ENCODE measurements around the gene WDR86. TPM values are rescaled to one million over a fixed set of nuclear protein-coding genes. Genes with fewer than 3 reads are reported as not detected.

The WDR86 gene
- total RNA-seq, 1 donor from 2014 or later, result not detected

DNA sequence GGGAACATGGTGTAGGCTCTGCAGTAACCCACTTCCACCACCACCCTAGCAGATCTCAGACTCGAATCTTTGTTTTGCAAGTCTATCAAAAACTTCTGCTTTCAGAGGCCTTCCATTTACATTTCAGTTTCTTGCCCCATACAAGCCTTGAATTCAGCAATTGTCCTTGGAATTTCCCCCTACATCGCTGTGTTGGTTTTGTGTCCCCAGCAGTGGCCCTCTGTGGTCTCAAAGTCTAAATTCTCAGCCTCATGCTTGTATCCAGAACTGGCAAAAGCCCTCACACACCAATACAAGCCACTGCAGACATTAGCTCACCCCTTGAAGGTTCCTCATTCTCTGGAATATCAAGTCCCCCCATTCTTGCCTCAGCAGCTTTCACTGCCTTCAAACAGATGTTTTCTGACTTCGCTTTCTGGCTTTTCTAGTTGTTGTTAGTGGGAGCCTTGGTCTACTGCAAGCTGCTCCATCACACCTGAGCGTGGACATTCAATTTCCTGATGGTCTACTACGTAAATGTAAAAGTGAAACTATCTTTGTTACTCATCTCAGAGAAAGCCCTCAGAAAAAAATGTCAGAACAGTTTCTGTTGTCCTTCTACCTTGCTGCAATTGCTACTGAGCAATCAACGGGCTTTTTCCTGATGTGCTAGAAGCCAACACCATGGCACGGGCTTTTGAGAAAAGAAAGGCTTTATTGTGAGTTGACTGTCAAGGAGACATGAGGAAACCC, 70.0 kb downstream of the WDR86 start:
- H3K4me1 Mint-ChIP-seq, result peaks cover 20% of the 10 kb centered on the region
- H3K36me3 Mint-ChIP-seq (ENCODE audit: low read depth), result peaks cover 7% of the 10 kb centered on the region
- intact Hi-C loops (cut with micrococcal nuclease), result loop anchor here (10.0 kb wide), 2 partner anchors 295 to 585 kb away; no protein-coding TSS in a partner anchor
- peak overlapping the region; percentile 80 for H3K27ac Mint-ChIP-seq
- peaks cover 5% of the 10 kb centered on the region for H3K9me3 Mint-ChIP-seq
- H3K27me3 Mint-ChIP-seq, result no peaks in the 10 kb centered on the region
- peak overlapping the region; percentile 44 for H3K4me3 Mint-ChIP-seq
- peak; percentile 77 for DNase-seq

DNA sequence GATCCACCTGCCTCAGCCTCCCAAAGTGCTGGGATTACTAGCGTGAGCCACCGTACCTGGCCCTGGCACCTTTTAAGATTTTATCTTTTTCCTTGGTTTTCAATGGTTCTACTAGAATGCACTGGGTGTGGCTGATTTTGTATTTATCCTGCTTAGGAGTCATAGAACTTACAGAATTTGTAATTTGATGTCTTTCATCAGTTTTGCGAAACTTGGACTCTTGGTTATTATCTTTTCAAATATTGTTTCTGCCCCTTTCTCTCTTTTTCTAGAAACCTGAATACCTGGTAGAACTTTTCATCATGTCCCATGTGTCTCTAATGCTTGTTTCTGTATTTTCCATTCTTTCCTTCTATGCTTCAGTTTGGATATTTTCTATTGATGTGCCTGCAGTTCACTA, 71.0 kb downstream of the WDR86 start:
- intact Hi-C loops (cut with micrococcal nuclease), result no loop called here
- DNase-seq, result no peak
- Mint-ChIP-seq H3K36me3 (ENCODE audit: low read depth) (peaks cover 7% of the 10 kb centered on the region), H3K9me3 (peaks cover 5% of the 10 kb centered on the region), H3K4me3 (no peak overlapping the region), H3K4me1 (peaks cover 20% of the 10 kb centered on the region), H3K27ac (peak overlapping the region; percentile 14), H3K27me3 (no peaks in the 10 kb centered on the region)

DNA sequence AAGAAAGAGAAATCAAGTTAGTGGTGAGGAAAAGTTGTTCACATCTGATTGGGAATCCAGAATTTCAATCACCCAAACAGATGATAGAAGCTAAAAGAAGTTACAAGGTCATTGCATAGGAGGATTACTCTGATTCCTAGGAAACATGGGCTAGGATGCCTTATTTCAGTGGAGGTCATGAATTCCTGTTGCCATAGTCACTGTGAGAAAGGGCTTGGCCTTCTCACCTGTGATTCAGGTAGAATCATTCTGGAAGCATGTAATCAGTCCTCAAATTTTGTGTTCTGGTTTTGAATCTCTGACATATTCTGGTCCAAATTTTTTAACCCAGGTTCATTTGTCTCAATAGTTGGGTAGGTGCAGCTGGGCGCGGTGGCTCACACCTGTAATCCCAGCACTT, 72.5 kb downstream of the WDR86 start:
- Mint-ChIP-seq H3K4me1 (peaks cover 13% of the 10 kb centered on the region), H3K4me3 (no peak overlapping the region), H3K9me3 (peaks cover 5% of the 10 kb centered on the region), H3K36me3 (ENCODE audit: low read depth) (peaks cover 2% of the 10 kb centered on the region), H3K27me3 (no peaks in the 10 kb centered on the region), H3K27ac (no peak overlapping the region)
- DNase-seq, result no peak
- intact Hi-C loops (cut with micrococcal nuclease), result no loop called here

DNA sequence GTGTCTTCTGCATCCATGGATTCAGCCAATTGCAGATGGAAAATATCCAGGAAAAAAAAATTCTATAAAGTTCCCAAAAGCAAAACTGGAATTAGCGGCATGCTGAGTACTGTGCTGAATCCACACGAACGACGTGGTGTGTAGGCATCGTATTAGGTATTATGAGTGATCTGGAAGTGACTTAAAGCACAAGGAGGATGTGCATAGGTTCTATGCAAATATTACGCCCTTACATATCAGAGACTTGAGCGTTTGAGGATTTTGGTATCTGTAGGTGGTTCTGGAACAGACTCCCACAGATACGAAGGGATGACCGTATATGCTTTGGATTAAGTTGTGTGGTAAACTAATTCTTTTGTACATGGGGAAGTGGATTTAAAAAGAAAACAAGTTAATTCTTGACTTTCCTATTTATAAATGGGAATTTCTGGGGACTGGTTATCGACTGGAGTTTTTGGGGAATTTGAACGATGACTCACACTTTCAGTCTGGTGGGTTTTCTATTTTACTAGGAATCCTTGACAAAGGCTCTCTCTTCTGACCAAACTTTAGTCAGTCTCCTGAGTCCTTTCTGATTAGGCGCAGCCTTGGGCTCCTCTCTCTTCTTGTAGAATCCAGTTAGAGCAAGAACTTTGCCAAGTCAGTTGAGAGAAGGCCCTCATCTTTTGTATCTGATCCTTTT, 73.7 kb downstream of the WDR86 start:
- no peak for DNase-seq
- peaks cover 13% of the 10 kb centered on the region for H3K4me1 Mint-ChIP-seq
- H3K27ac Mint-ChIP-seq, result no peak overlapping the region
- intact Hi-C loops (cut with micrococcal nuclease), result no loop called here
- H3K27me3 Mint-ChIP-seq, result no peaks in the 10 kb centered on the region
- H3K4me3 Mint-ChIP-seq, result no peak overlapping the region
- peaks cover 2% of the 10 kb centered on the region for H3K36me3 Mint-ChIP-seq (ENCODE audit: low read depth)
- peaks cover 5% of the 10 kb centered on the region for H3K9me3 Mint-ChIP-seq

DNA sequence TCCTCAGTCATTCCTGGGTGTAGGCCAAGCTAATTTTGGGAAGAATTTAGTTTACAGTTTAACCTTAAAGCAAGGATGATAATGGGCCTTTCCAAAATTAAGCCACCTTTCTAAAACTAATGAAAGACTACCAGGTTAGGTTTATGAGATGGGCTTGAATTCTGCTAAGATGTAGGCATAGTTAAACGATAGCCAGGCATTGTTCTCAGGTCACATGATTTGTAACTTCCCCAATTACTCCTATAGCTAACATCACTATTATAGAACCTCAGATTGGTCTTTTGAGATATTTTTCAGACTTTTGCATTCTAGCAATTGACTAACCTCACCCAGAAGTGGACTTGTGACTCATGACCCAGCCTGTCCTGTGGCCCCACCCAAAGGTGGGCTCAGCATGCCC, 75.2 kb downstream of the WDR86 start:
- DNase-seq, result no peak
- Mint-ChIP-seq H3K9me3 (peaks cover 5% of the 10 kb centered on the region), H3K27ac (no peak overlapping the region), H3K36me3 (ENCODE audit: low read depth) (peaks cover 2% of the 10 kb centered on the region), H3K4me3 (no peak overlapping the region), H3K27me3 (peaks cover 4% of the 10 kb centered on the region), H3K4me1 (peaks cover under 1% of the 10 kb centered on the region)
- intact Hi-C loops (cut with micrococcal nuclease), result no loop called here

Other genes starting within 250 kb of the WDR86 start
- not detected in 2 replicates for gene GBX1, start 242.3 kb downstream of the WDR86 start, total RNA-seq
- not detected in 2 replicates for gene ASB10, start 222.8 kb downstream of the WDR86 start, total RNA-seq
- gene H2BK1, start 199.6 kb downstream of the WDR86 start, total RNA-seq, result 0.83 TPM in 1 of 2 replicates, not detected in the other
- gene ABCF2, start 182.8 kb downstream of the WDR86 start, total RNA-seq, result 84.6 and 90.3 TPM in 2 replicates
- gene CHPF2, start 177.6 kb downstream of the WDR86 start, total RNA-seq, result 42.0 and 46.4 TPM in 2 replicates
- gene SMARCD3, start 161.3 kb downstream of the WDR86 start, total RNA-seq, result 2.2 and 2.9 TPM in 2 replicates
- 36.5 and 40.4 TPM in 2 replicates for gene NUB1, start 68.2 kb downstream of the WDR86 start, total RNA-seq
- gene CRYGN, start 30.1 kb upstream of the WDR86 start, total RNA-seq, result not detected in 2 replicates
- gene RHEB, start 109.9 kb upstream of the WDR86 start, total RNA-seq, result 55.4 and 62.5 TPM in 2 replicates